OCI-LY1 (cell line): ENCODE data around the gene LMO3.

ENCODE experiments used
- H2AFZ ChIP-seq: fragments of 200-600 bp; sonication (generic), shearing (Covaris generic); 2 replicates; pipeline ENCODE4 v1.6.0; 2014; ENCODE audit warnings: antibody characterized with exemption, mild to moderate bottlenecking, low read length
- H3F3A ChIP-seq: fragments of 200-600 bp; sonication (generic), shearing (Covaris generic); 2 replicates; pipeline ENCODE4 v1.6.0; 2014; ENCODE audit warnings: mild to moderate bottlenecking, antibody characterized with exemption, low read length, moderate library complexity; ENCODE audit not compliant: insufficient read depth
- H3K27ac ChIP-seq: fragments of 200-600 bp; sonication (generic); 2 replicates; pipeline ENCODE4 v1.5.1; 2014; ENCODE audit warnings: low read length, mixed run types, mild to moderate bottlenecking, low read depth; ENCODE audit not compliant: poor library complexity, severe bottlenecking
- H3K27me3 ChIP-seq: fragments of 200-600 bp; sonication (generic); 2 replicates; pipeline ENCODE4 v1.6.0; 2014; ENCODE audit warnings: antibody characterized with exemption, mild to moderate bottlenecking, low read length, moderate library complexity; ENCODE audit not compliant: insufficient read depth
- H3K36me3 ChIP-seq: fragments of 200-600 bp; sonication (generic); 2 replicates; pipeline ENCODE4 v1.6.1; 2014; ENCODE audit warnings: mild to moderate bottlenecking, antibody characterized with exemption, low read length, moderate library complexity, mixed read lengths; ENCODE audit not compliant: insufficient read depth
- H3K4me1 ChIP-seq: fragments of 200-600 bp; sonication (generic); 2 replicates; pipeline ENCODE4 v1.5.1; 2014; ENCODE audit warnings: mild to moderate bottlenecking, low read length, moderate library complexity; ENCODE audit not compliant: insufficient read depth, severe bottlenecking
- H3K4me2 ChIP-seq: fragments of 200-600 bp; sonication (generic), shearing (Covaris generic); 2 replicates; pipeline ENCODE4 v1.6.1; 2014; ENCODE audit warnings: low read length
- H3K4me3 ChIP-seq: fragments of 200-600 bp; sonication (generic); 2 replicates; pipeline ENCODE4 v1.5.1; 2014; ENCODE audit warnings: low read length, low read depth, mild to moderate bottlenecking, mixed read lengths; ENCODE audit not compliant: poor library complexity, severe bottlenecking
- H3K79me2 ChIP-seq: fragments of 200-600 bp; shearing (Covaris generic); 2 replicates; pipeline ENCODE4 v1.6.1; 2016; ENCODE audit warnings: mixed run types, low read length, mixed read lengths; ENCODE audit not compliant: insufficient read depth
- H3K9ac ChIP-seq: fragments of 200-600 bp; sonication (generic), shearing (Covaris generic); 2 replicates; pipeline ENCODE4 v1.6.1; 2014; ENCODE audit warnings: mild to moderate bottlenecking, low read length, mixed read lengths
- H3K9me2 ChIP-seq: fragments of 200-600 bp; sonication (generic), shearing (Covaris generic); 2 replicates; pipeline ENCODE4 v1.6.1; 2014; ENCODE audit warnings: low read depth, mild to moderate bottlenecking, low read length, mixed read lengths
- H3K9me3 ChIP-seq: fragments of 200-600 bp; shearing (Covaris generic); 2 replicates; pipeline ENCODE4 v1.6.1; 2014; ENCODE audit warnings: low read length, mixed read lengths
- H4K20me1 ChIP-seq: fragments of 200-600 bp; sonication (generic), shearing (Covaris generic); 2 replicates; pipeline ENCODE4 v1.6.0; 2016; ENCODE audit warnings: mild to moderate bottlenecking, low read length; ENCODE audit not compliant: insufficient read depth
- CTCF ChIP-seq: fragments of 200-600 bp; sonication (generic), shearing (Covaris generic); IDR thresholded peaks from 2 replicates; pipeline ENCODE4 v1.5.1; 2017; ENCODE audit warnings: mild to moderate bottlenecking, antibody characterized with exemption, low read length, moderate library complexity, mixed read lengths
- EZH2 ChIP-seq: fragments of 200-600 bp; sonication (generic), shearing (Covaris generic); IDR thresholded peaks from 2 replicates; pipeline ENCODE4 v1.8.0; 2017; ENCODE audit warnings: borderline replicate concordance, mixed run types, mild to moderate bottlenecking, antibody characterized with exemption, low read length, moderate library complexity, mixed read lengths

LMO3 gene

GRCh38 chr12:16583969-16584745 lies 21.8 kb downstream of the LMO3 start:
- no peak for TF ChIP-seq CTCF
- TF ChIP-seq EZH2: no peak
- Histone ChIP-seq H3K9ac (no peak overlapping the region), H3K36me3 (no peaks in the 10 kb centered on the region), H3K4me3 (no peak overlapping the region), H4K20me1 (no peaks in the 10 kb centered on the region), H2AFZ (no peak overlapping the region), H3K4me2 (no peak overlapping the region), H3K9me2 (no peaks in the 10 kb centered on the region), H3F3A (no peaks in the 10 kb centered on the region), H3K27me3 (no peaks in the 10 kb centered on the region), H3K79me2 (no peaks in the 10 kb centered on the region), H3K27ac (no peak overlapping the region), H3K9me3 (no peaks in the 10 kb centered on the region), H3K4me1 (peaks cover 7% of the 10 kb centered on the region)

GRCh38 chr12:16581416-16581815 lies 24.5 kb downstream of the LMO3 start:
- Histone ChIP-seq H4K20me1 (no peaks in the 10 kb centered on the region), H3K27ac (no peak overlapping the region), H3K36me3 (no peaks in the 10 kb centered on the region)

GRCh38 chr12:16579041-16579440 lies 26.9 kb downstream of the LMO3 start:
- no peaks in the 10 kb centered on the region for H3K9me3 ChIP-seq
- no peaks in the 10 kb centered on the region for H3F3A ChIP-seq
- H3K36me3 ChIP-seq: no peaks in the 10 kb centered on the region

More at GRCh38 chr12:16581416-16581815, 24.5 kb downstream of the LMO3 start:
- no peak overlapping the region for H3K4me3 ChIP-seq
- H2AFZ ChIP-seq: no peak overlapping the region
- no peak for TF ChIP-seq CTCF
- no peak for TF ChIP-seq EZH2
- no peaks in the 10 kb centered on the region for H3K4me1 ChIP-seq
- no peak overlapping the region for H3K4me2 ChIP-seq
- no peaks in the 10 kb centered on the region for H3K9me3 ChIP-seq
- H3F3A ChIP-seq: no peaks in the 10 kb centered on the region
- no peak overlapping the region for H3K9ac ChIP-seq
- no peaks in the 10 kb centered on the region for H3K27me3 ChIP-seq
- no peaks in the 10 kb centered on the region for H3K9me2 ChIP-seq
- no peaks in the 10 kb centered on the region for H3K79me2 ChIP-seq

More at GRCh38 chr12:16579041-16579440, 26.9 kb downstream of the LMO3 start:
- Histone ChIP-seq H3K27me3 (no peaks in the 10 kb centered on the region), H3K79me2 (no peaks in the 10 kb centered on the region), H3K4me1 (no peaks in the 10 kb centered on the region), H2AFZ (no peak overlapping the region), H3K4me2 (no peak overlapping the region), H3K4me3 (no peak overlapping the region), H3K27ac (no peak overlapping the region), H3K9me2 (no peaks in the 10 kb centered on the region), H4K20me1 (no peaks in the 10 kb centered on the region), H3K9ac (no peak overlapping the region)
- TF ChIP-seq EZH2 (no peak), CTCF (no peak)
